ENCODE data around the gene GBP5.

GRCh38 chr1:89271341-89272015 is 1.2 kb downstream of the GBP5 start:
- TF ChIP-seq, protein P1, sequence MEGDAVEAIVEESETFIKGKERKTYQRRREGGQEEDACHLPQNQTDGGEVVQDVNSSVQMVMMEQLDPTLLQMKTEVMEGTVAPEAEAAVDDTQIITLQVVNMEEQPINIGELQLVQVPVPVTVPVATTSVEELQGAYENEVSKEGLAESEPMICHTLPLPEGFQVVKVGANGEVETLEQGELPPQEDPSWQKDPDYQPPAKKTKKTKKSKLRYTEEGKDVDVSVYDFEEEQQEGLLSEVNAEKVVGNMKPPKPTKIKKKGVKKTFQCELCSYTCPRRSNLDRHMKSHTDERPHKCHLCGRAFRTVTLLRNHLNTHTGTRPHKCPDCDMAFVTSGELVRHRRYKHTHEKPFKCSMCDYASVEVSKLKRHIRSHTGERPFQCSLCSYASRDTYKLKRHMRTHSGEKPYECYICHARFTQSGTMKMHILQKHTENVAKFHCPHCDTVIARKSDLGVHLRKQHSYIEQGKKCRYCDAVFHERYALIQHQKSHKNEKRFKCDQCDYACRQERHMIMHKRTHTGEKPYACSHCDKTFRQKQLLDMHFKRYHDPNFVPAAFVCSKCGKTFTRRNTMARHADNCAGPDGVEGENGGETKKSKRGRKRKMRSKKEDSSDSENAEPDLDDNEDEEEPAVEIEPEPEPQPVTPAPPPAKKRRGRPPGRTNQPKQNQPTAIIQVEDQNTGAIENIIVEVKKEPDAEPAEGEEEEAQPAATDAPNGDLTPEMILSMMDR (IDR thresholded peaks at IDR 0.05; ENCODE audit: low read depth, low read length, missing input control), result no peak
- TF ChIP-seq HNF4A (conservative IDR thresholded peaks at IDR 0.05) (no peak), NR2F2 (IDR thresholded peaks at IDR 0.05) (no peak), MAX (IDR thresholded peaks at IDR 0.05) (no peak), GABPA (IDR thresholded peaks at IDR 0.05 in 1 of 2, conservative IDR thresholded peaks at IDR 0.05 in 1 of 2) (no peak), TAF1 (conservative IDR thresholded peaks at IDR 0.05) (no peak), YY1 (IDR thresholded peaks at IDR 0.05) (no peak), FOXA2 (IDR thresholded peaks at IDR 0.05) (no peak), SP1 (IDR thresholded peaks at IDR 0.05) (no peak), RAD21 (IDR thresholded peaks at IDR 0.05) (no peak)
- TF ChIP-seq, protein P2, sequence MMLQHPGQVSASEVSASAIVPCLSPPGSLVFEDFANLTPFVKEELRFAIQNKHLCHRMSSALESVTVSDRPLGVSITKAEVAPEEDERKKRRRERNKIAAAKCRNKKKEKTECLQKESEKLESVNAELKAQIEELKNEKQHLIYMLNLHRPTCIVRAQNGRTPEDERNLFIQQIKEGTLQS (IDR thresholded peaks at IDR 0.05), result no peak
- TF ChIP-seq, protein P3, sequence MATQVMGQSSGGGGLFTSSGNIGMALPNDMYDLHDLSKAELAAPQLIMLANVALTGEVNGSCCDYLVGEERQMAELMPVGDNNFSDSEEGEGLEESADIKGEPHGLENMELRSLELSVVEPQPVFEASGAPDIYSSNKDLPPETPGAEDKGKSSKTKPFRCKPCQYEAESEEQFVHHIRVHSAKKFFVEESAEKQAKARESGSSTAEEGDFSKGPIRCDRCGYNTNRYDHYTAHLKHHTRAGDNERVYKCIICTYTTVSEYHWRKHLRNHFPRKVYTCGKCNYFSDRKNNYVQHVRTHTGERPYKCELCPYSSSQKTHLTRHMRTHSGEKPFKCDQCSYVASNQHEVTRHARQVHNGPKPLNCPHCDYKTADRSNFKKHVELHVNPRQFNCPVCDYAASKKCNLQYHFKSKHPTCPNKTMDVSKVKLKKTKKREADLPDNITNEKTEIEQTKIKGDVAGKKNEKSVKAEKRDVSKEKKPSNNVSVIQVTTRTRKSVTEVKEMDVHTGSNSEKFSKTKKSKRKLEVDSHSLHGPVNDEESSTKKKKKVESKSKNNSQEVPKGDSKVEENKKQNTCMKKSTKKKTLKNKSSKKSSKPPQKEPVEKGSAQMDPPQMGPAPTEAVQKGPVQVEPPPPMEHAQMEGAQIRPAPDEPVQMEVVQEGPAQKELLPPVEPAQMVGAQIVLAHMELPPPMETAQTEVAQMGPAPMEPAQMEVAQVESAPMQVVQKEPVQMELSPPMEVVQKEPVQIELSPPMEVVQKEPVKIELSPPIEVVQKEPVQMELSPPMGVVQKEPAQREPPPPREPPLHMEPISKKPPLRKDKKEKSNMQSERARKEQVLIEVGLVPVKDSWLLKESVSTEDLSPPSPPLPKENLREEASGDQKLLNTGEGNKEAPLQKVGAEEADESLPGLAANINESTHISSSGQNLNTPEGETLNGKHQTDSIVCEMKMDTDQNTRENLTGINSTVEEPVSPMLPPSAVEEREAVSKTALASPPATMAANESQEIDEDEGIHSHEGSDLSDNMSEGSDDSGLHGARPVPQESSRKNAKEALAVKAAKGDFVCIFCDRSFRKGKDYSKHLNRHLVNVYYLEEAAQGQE (IDR thresholded peaks at IDR 0.05), result no peak
